H9 (cell line): ENCODE results near the gene ADAMTS17. TPM values are rescaled to one million over a fixed set of nuclear protein-coding genes. Genes with fewer than 3 reads are reported as not detected.

Experiments
- DNase-seq: peaks from one replicate; pipeline ENCODE4 v3.0.0-alpha.2; 2017
- H2AFZ ChIP-seq: one replicate; pipeline ENCODE4 v1.6.1; 2013; ENCODE audit warnings: mild to moderate bottlenecking, low read length, control low read depth, moderate library complexity
- H2AK5ac ChIP-seq: 2 replicates; pipeline ENCODE4 v1.6.1; 2013; ENCODE audit warnings: low read length, control low read depth, mixed read lengths; ENCODE audit not compliant: insufficient read length
- H2BK120ac ChIP-seq: one replicate; pipeline ENCODE4 v1.6.1; 2013; ENCODE audit warnings: low read depth, mild to moderate bottlenecking, low read length, control low read depth, inconsistent platforms; ENCODE audit not compliant: poor library complexity, severe bottlenecking
- H2BK12ac ChIP-seq: 2 replicates; pipeline ENCODE4 v1.6.1; 2013; ENCODE audit warnings: low read length, control low read depth, mixed read lengths, low read depth; ENCODE audit not compliant: insufficient read length
- H2BK15ac ChIP-seq: 2 replicates; pipeline ENCODE4 v1.6.1; 2013; ENCODE audit warnings: low read depth, low read length, control low read depth
- H2BK20ac ChIP-seq: one replicate; pipeline ENCODE4 v1.6.1; 2013; ENCODE audit warnings: low read depth, mild to moderate bottlenecking, low read length, control low read depth, inconsistent platforms; ENCODE audit not compliant: poor library complexity, severe bottlenecking
- H2BK5ac ChIP-seq: 2 replicates; pipeline ENCODE4 v1.6.1; 2013; ENCODE audit warnings: low read length, control low read depth, mixed read lengths; ENCODE audit not compliant: insufficient read length
- H3K14ac ChIP-seq: 2 replicates; pipeline ENCODE4 v1.6.1; 2013; ENCODE audit warnings: low read length, control low read depth; ENCODE audit not compliant: insufficient read depth
- H3K18ac ChIP-seq: 2 replicates; pipeline ENCODE4 v1.6.1; 2013; ENCODE audit warnings: low read depth, mild to moderate bottlenecking, mixed read lengths, low read length, control low read depth; ENCODE audit not compliant: insufficient read length
- H3K23ac ChIP-seq: 2 replicates; pipeline ENCODE4 v1.6.1; 2013; ENCODE audit warnings: low read length, control low read depth, mixed read lengths, low read depth; ENCODE audit not compliant: insufficient read length
- H3K23me2 ChIP-seq: 2 replicates; pipeline ENCODE4 v1.6.1; 2013; ENCODE audit warnings: low read depth, mild to moderate bottlenecking, mixed read lengths, low read length, control low read depth; ENCODE audit not compliant: insufficient read length, poor library complexity, severe bottlenecking
- H3K27ac ChIP-seq: 2 replicates; pipeline ENCODE4 v1.5.1; 2013; ENCODE audit warnings: low read length, control low read depth, mixed read lengths, low read depth; ENCODE audit not compliant: insufficient read length
- H3K27me3 ChIP-seq: 2 replicates; pipeline ENCODE4 v1.6.1; 2013; ENCODE audit warnings: low read length, control low read depth, inconsistent platforms; ENCODE audit not compliant: insufficient read depth
- H3K4ac ChIP-seq: 2 replicates; pipeline ENCODE4 v1.6.1; 2013; ENCODE audit warnings: low read depth, mild to moderate bottlenecking, control low read depth, inconsistent platforms, low read length, moderate library complexity
- H3K4me1 ChIP-seq: 2 replicates; pipeline ENCODE4 v1.6.1; 2013; ENCODE audit warnings: low read length, control low read depth, inconsistent platforms; ENCODE audit not compliant: insufficient read depth
- H3K4me2 ChIP-seq: 2 replicates; pipeline ENCODE4 v1.6.1; 2013; ENCODE audit warnings: low read length, control low read depth, mixed read lengths; ENCODE audit not compliant: insufficient read length, insufficient read depth
- H3K56ac ChIP-seq: 2 replicates; pipeline ENCODE4 v1.6.1; 2013; ENCODE audit warnings: low read depth, mild to moderate bottlenecking, mixed read lengths, low read length, control low read depth; ENCODE audit not compliant: insufficient read length
- H3K79me1 ChIP-seq: 2 replicates; pipeline ENCODE4 v1.6.1; 2013; ENCODE audit warnings: low read depth, mild to moderate bottlenecking, moderate library complexity, low read length, control low read depth, inconsistent platforms; ENCODE audit not compliant: insufficient read depth, poor library complexity, severe bottlenecking
- H3K79me2 ChIP-seq: 2 replicates; pipeline ENCODE4 v1.6.1; 2013; ENCODE audit warnings: low read length, control low read depth, inconsistent platforms; ENCODE audit not compliant: insufficient read depth
- H3K9ac ChIP-seq: 2 replicates; pipeline ENCODE4 v1.6.1; 2013; ENCODE audit warnings: low read length, control low read depth, mixed read lengths; ENCODE audit not compliant: insufficient read length; ENCODE audit errors: extremely low read depth
- H3K9me3 ChIP-seq: one replicate; pipeline ENCODE4 v1.6.1; 2013; ENCODE audit warnings: low read depth, low read length, inconsistent platforms; ENCODE audit not compliant: control insufficient read depth
- H3T11ph ChIP-seq: one replicate; pipeline ENCODE4 v1.6.1; 2013; ENCODE audit warnings: mild to moderate bottlenecking, low read length, control low read depth, inconsistent platforms
- H4K20me1 ChIP-seq: one replicate; pipeline ENCODE4 v1.6.1; 2013; ENCODE audit not compliant: control insufficient read depth, insufficient read length, insufficient read depth
- H4K5ac ChIP-seq: 2 replicates; pipeline ENCODE4 v1.6.1; 2013; ENCODE audit warnings: low read depth, mild to moderate bottlenecking, mixed read lengths, low read length, control low read depth; ENCODE audit not compliant: insufficient read length
- H4K8ac ChIP-seq: replicated peaks from 2 replicates; pipeline ENCODE4 v1.6.1; 2013; ENCODE audit warnings: low read length, control low read depth, mixed read lengths, low read depth; ENCODE audit not compliant: insufficient read length
- H4K91ac ChIP-seq: 2 replicates; pipeline ENCODE4 v1.6.1; 2013; ENCODE audit warnings: low read depth, mild to moderate bottlenecking, moderate library complexity, mixed read lengths, low read length, control low read depth; ENCODE audit not compliant: insufficient read length
- H3K27ac Mint-ChIP-seq, 3 experiments: 2 replicates in 2 of 3; 3 replicates in 1 of 3; pipeline ENCODE4 v1.8.0; 2020 to 2021; ENCODE audit warnings: mixed read lengths in 3 of 3, mild to moderate bottlenecking in 1 of 3, moderate library complexity in 1 of 3
- H3K27me3 Mint-ChIP-seq: 2 replicates; pipeline ENCODE4 v1.8.0; 2021; ENCODE audit warnings: low read depth, mild to moderate bottlenecking, moderate library complexity, mixed read lengths
- H3K36me3 Mint-ChIP-seq, 3 experiments: 2 replicates in 2 of 3; 3 replicates in 1 of 3; pipeline ENCODE4 v1.8.0; 2020 to 2021; ENCODE audit warnings: low read depth in 3 of 3, mixed read lengths in 3 of 3; ENCODE audit not compliant: insufficient read depth in 1 of 3
- H3K4me1 Mint-ChIP-seq, 2 experiments: 2 replicates each; pipeline ENCODE4 v1.8.0; 2020; ENCODE audit warnings: mixed read lengths in 2 of 2
- H3K4me3 Mint-ChIP-seq, 2 experiments: 2 replicates in 1 of 2; 3 replicates in 1 of 2; pipeline ENCODE4 v1.8.0; 2020 to 2021; ENCODE audit warnings: mild to moderate bottlenecking in 2 of 2, mixed read lengths in 2 of 2, moderate library complexity in 1 of 2
- H3K9me3 Mint-ChIP-seq, 2 experiments: 2 replicates in 1 of 2; 3 replicates in 1 of 2; pipeline ENCODE4 v1.8.0; 2020; ENCODE audit warnings: mild to moderate bottlenecking in 2 of 2, mixed read lengths in 2 of 2, moderate library complexity in 1 of 2
- CTCF ChIP-seq: fragments of 200-600 bp; sonication (generic); conservative IDR thresholded peaks from 3 replicates; pipeline ENCODE4 v1.8.0; 2021; ENCODE audit warnings: antibody characterized with exemption, mild to moderate bottlenecking
- WGBS: extraction: QIAGEN DNeasy Blood & Tissue Kit; methylation state at CpG from one replicate; pipeline ENCODE4 v1.1.7; 2013; ENCODE audit warnings: missing lambda C conversion rate, low lambda C conversion rate, mixed read lengths; ENCODE audit not compliant: insufficient read length; ENCODE audit errors: extremely low coverage; 5-methylcytosine and 5-hydroxymethylcytosine counted together
- total RNA-seq: library from RNA; stranded (reverse); gene quantifications from 2 replicates; pipeline ENCODE4 v1.2.1, GENCODE V29; 2021

ADAMTS17 gene
- total RNA-seq, 1 experiment from 2014 or later: 2.9 TPM

- H3K27ac ChIP-seq: no peak overlapping the region
- H2BK20ac ChIP-seq: no peak overlapping the region
- no peaks in the 10 kb centered on the region; a peak in 1 of 7 replicates for H3K36me3 Mint-ChIP-seq
- no peak for TF ChIP-seq CTCF
- no peak overlapping the region for H3K56ac ChIP-seq
- no peak overlapping the region for H3K18ac ChIP-seq
- H2AFZ ChIP-seq: no peak overlapping the region
- H2BK15ac ChIP-seq: no peak overlapping the region
- H2BK120ac ChIP-seq: no peak overlapping the region
- H3K27ac Mint-ChIP-seq: peak overlapping the region in 2 of 3 experiments; percentile 47 to 54; a peak in 2 of 7 replicates
- no peaks in the 10 kb centered on the region for H3K23me2 ChIP-seq
- H4K8ac ChIP-seq: no peak overlapping the region
- no peaks in the 10 kb centered on the region for H4K20me1 ChIP-seq
- H3T11ph ChIP-seq: no peak overlapping the region
- H3K4me1 Mint-ChIP-seq: peaks cover 4 to 6% of the 10 kb centered on the region in 2 experiments; a peak in 2 of 4 replicates
- peaks cover 18% of the 10 kb centered on the region for H3K27me3 Mint-ChIP-seq
- DNase-seq: no peak
- no peaks in the 10 kb centered on the region for H3K9me3 ChIP-seq
- H2AK5ac ChIP-seq: no peak overlapping the region
- H3K4me3 Mint-ChIP-seq: no peak overlapping the region; a peak in 1 of 5 replicates
- H3K9me3 Mint-ChIP-seq: no peaks in the 10 kb centered on the region; a peak in 1 of 5 replicates
- no peak overlapping the region for H2BK5ac ChIP-seq
- H2BK12ac ChIP-seq: no peak overlapping the region
- no peak overlapping the region for H3K23ac ChIP-seq
- WGBS: no CpG with 5 or more reads among the region's 11 CpGs
- H3K14ac ChIP-seq: no peak overlapping the region
- H3K4me2 ChIP-seq: no peak overlapping the region
- no peaks in the 10 kb centered on the region for H3K27me3 ChIP-seq
- no peaks in the 10 kb centered on the region for H3K79me2 ChIP-seq
- no peaks in the 10 kb centered on the region for H3K4me1 ChIP-seq
- no peak overlapping the region for H3K4ac ChIP-seq
- H4K5ac ChIP-seq: no peak overlapping the region
- H4K91ac ChIP-seq: no peak overlapping the region
- no peaks in the 10 kb centered on the region for H3K79me1 ChIP-seq
- no peak overlapping the region for H3K9ac ChIP-seq
These were observed 385.6 kb downstream of the ADAMTS17 start for GRCh38 chr15:99956022-99956775.
